Stimulated activated CD4-positive, alpha-beta T cell treated with anti-CD3 and anti-CD28 coated beads, Interleukin-1b, Interleukin-23, amount 100 ng/mL, for 24 hours (primary cell): ENCODE data around the gene CAPRIN2.
A peak's percentile ranks its signal among the peaks of the same experiment; 100 is the strongest.

Source experiments
- DNase-seq, 4 experiments: peaks; one replicate each; pipeline ENCODE4 v3.0.0-alpha.2; 2020; ENCODE audit warnings: low read depth in 4 of 4, low spot score in 1 of 4

CAPRIN2 gene

GRCh38 chr12:30754750-30755394 is at the start of gene CAPRIN2:
CAPRIN2 (minus strand) TSS chr12:30754951; CDS start chr12:30753520, 1,431 bp downstream.
- peak; percentile 75 to 91 (median 87) for DNase-seq

GRCh38 chr12:30797689-30798088 is 42.9 kb upstream of the CAPRIN2 start:
- DNase-seq = no peak

- no peak for DNase-seq
These were observed 42.2 kb upstream of the CAPRIN2 start for GRCh38 chr12:30796891-30797371.

- DNase-seq = no peak
These were observed 41.6 kb upstream of the CAPRIN2 start for GRCh38 chr12:30796313-30796780.

GRCh38 chr12:30795410-30796312 is 40.9 kb upstream of the CAPRIN2 start:
- peak in 1 of 4 experiments; percentile 59 for DNase-seq

- DNase-seq = peak in 1 of 4 experiments; percentile 6
These were observed 40.0 kb upstream of the CAPRIN2 start for GRCh38 chr12:30794591-30795409.

GRCh38 chr12:30794020-30794419 is 39.3 kb upstream of the CAPRIN2 start:
- DNase-seq = no peak

GRCh38 chr12:30792648-30793499 is 38.1 kb upstream of the CAPRIN2 start:
- no peak for DNase-seq

GRCh38 chr12:30792085-30792484 is 37.3 kb upstream of the CAPRIN2 start:
- DNase-seq = no peak

GRCh38 chr12:30788754-30789153 is 34.0 kb upstream of the CAPRIN2 start:
- DNase-seq = no peak

- DNase-seq = no peak
These were observed 30.9 kb upstream of the CAPRIN2 start for GRCh38 chr12:30785630-30786029.

GRCh38 chr12:30784508-30784907 is 29.8 kb upstream of the CAPRIN2 start:
- no peak for DNase-seq

GRCh38 chr12:30783946-30784345 is 29.2 kb upstream of the CAPRIN2 start:
- no peak for DNase-seq

GRCh38 chr12:30782316-30783173 is 27.8 kb upstream of the CAPRIN2 start:
- no peak for DNase-seq

- DNase-seq = no peak
These were observed 24.8 kb upstream of the CAPRIN2 start for GRCh38 chr12:30779578-30779977.

- DNase-seq = no peak
These were observed 24.4 kb upstream of the CAPRIN2 start for GRCh38 chr12:30779178-30779577.

GRCh38 chr12:30774599-30774998 is 19.8 kb upstream of the CAPRIN2 start:
- no peak for DNase-seq

- DNase-seq = no peak
These were observed 15.1 kb upstream of the CAPRIN2 start for GRCh38 chr12:30769802-30770201.

GRCh38 chr12:30764251-30764650 is 9.5 kb upstream of the CAPRIN2 start:
- DNase-seq = no peak
